ENCODE data around the gene ANP32E. TPM values are rescaled to one million over a fixed set of nuclear protein-coding genes. Genes with fewer than 3 reads are reported as not detected.
"Not testable (repeated sequence)": the region's sequence is repeated elsewhere in the genome, so short reads cannot be mapped to it uniquely, and the experiment has no call there.

ANP32E gene
- total RNA-seq, 1 donor from 2014 or later, result 16.7 TPM

GRCh38 chr1:150210091-150210490, 25.8 kb downstream of the ANP32E start:
- intact Hi-C loops (cut with DNase I), result no loop called here
- Histone ChIP-seq H3K4me3 (no peak overlapping the region), H3K27me3 (no peaks in the 10 kb centered on the region), H3K9me3 (no peaks in the 10 kb centered on the region), H3K4me1 (no peaks in the 10 kb centered on the region), H3K36me3 (no peaks in the 10 kb centered on the region), H3K27ac (no peak overlapping the region)
- TF ChIP-seq POLR2A (IDR thresholded peaks at IDR 0.05) (no peak), CTCF (IDR thresholded peaks at IDR 0.05) (no peak), POLR2AphosphoS5 (IDR thresholded peaks at IDR 0.05; ENCODE audit: insufficient read depth in 1 of 2, low read depth in 1 of 2) (no peak)
- no peak for DNase-seq (ENCODE audit: extremely low spot score in 2 of 2)

- H3K9me3 ChIP-seq; H3K27me3 ChIP-seq; H3K4me3 ChIP-seq; H3K27ac ChIP-seq; H3K36me3 ChIP-seq; H3K4me1 ChIP-seq; intact Hi-C loops (cut with DNase I); DNase-seq (ENCODE audit: extremely low spot score in 2 of 2): not testable (repeated sequence)
These were observed 27.5 kb downstream of the ANP32E start for GRCh38 chr1:150208460-150208859.

- intact Hi-C loops (cut with DNase I), result no loop called here
- no peaks in the 10 kb centered on the region for H3K9me3 ChIP-seq
- H3K4me3 ChIP-seq, result no peak overlapping the region
- H3K27me3 ChIP-seq, result no peaks in the 10 kb centered on the region
- H3K4me1 ChIP-seq, result no peaks in the 10 kb centered on the region
- H3K36me3 ChIP-seq, result no peaks in the 10 kb centered on the region
- TF ChIP-seq CTCF (IDR thresholded peaks at IDR 0.05) (no peak), POLR2A (IDR thresholded peaks at IDR 0.05) (no peak), POLR2AphosphoS5 (IDR thresholded peaks at IDR 0.05; ENCODE audit: insufficient read depth in 1 of 2, low read depth in 1 of 2) (no peak)
- H3K27ac ChIP-seq, result no peak overlapping the region
- no peak for DNase-seq (ENCODE audit: extremely low spot score in 2 of 2)
These were observed 28.5 kb downstream of the ANP32E start for GRCh38 chr1:150207281-150207971.

- Histone ChIP-seq H3K27ac (no peak overlapping the region), H3K4me3 (no peak overlapping the region), H3K4me1 (no peaks in the 10 kb centered on the region), H3K27me3 (no peaks in the 10 kb centered on the region), H3K9me3 (no peaks in the 10 kb centered on the region), H3K36me3 (no peaks in the 10 kb centered on the region)
- no peak for TF ChIP-seq CTCF (IDR thresholded peaks at IDR 0.05)
- no peak for TF ChIP-seq POLR2AphosphoS5 (IDR thresholded peaks at IDR 0.05; ENCODE audit: insufficient read depth in 1 of 2, low read depth in 1 of 2)
- no peak for DNase-seq (ENCODE audit: extremely low spot score in 2 of 2)
- intact Hi-C loops (cut with DNase I), result no loop called here
These were observed 39.5 kb downstream of the ANP32E start for GRCh38 chr1:150196417-150196816.

- no peak for DNase-seq (ENCODE audit: extremely low spot score in 2 of 2)
- TF ChIP-seq POLR2A (IDR thresholded peaks at IDR 0.05) (no peak), POLR2AphosphoS5 (IDR thresholded peaks at IDR 0.05; ENCODE audit: insufficient read depth in 1 of 2, low read depth in 1 of 2) (no peak), CTCF (IDR thresholded peaks at IDR 0.05) (no peak)
- H3K27me3 ChIP-seq, result no peaks in the 10 kb centered on the region
- no peak overlapping the region for H3K27ac ChIP-seq
- intact Hi-C loops (cut with DNase I), result no loop called here
- no peaks in the 10 kb centered on the region for H3K4me1 ChIP-seq
- no peak overlapping the region for H3K4me3 ChIP-seq
- no peaks in the 10 kb centered on the region for H3K36me3 ChIP-seq
- H3K9me3 ChIP-seq, result no peaks in the 10 kb centered on the region
These were observed 41.4 kb downstream of the ANP32E start for GRCh38 chr1:150194381-150195031.

All from vagina (tissue), 2 donors.